Neuronal stem cell (in vitro differentiated cells): ENCODE measurements around the gene NOS1AP.

ENCODE experiments used
- DNase-seq: peaks from one replicate; pipeline ENCODE4 v3.0.0-alpha.2; 2013; ENCODE audit warnings: low spot score
- H2AFZ ChIP-seq: one replicate; pipeline ENCODE4 v1.6.1; 2013; ENCODE audit warnings: mild to moderate bottlenecking, low read length, inconsistent platforms
- H2AK5ac ChIP-seq: 2 replicates; pipeline ENCODE4 v1.6.1; 2013; ENCODE audit warnings: low read depth, mild to moderate bottlenecking, inconsistent platforms, low read length, moderate library complexity, mixed read lengths
- H2BK120ac ChIP-seq: 2 replicates; pipeline ENCODE4 v1.6.1; 2013; ENCODE audit warnings: low read depth, mild to moderate bottlenecking, inconsistent platforms, low read length, moderate library complexity, mixed read lengths
- H2BK12ac ChIP-seq: one replicate; pipeline ENCODE4 v1.6.1; 2013; ENCODE audit warnings: low read length, inconsistent platforms
- H2BK15ac ChIP-seq: 2 replicates; pipeline ENCODE4 v1.6.1; 2013; ENCODE audit warnings: mild to moderate bottlenecking, low read length, inconsistent platforms, mixed read lengths
- H2BK5ac ChIP-seq: one replicate; pipeline ENCODE4 v1.6.1; 2013; ENCODE audit warnings: inconsistent platforms, mild to moderate bottlenecking, low read length, moderate library complexity
- H3K14ac ChIP-seq: one replicate; pipeline ENCODE4 v1.6.1; 2013; ENCODE audit warnings: low read length, inconsistent platforms
- H3K18ac ChIP-seq: 2 replicates; pipeline ENCODE4 v1.6.1; 2013; ENCODE audit warnings: low read length, inconsistent platforms
- H3K23ac ChIP-seq: 2 replicates; pipeline ENCODE4 v1.6.1; 2013; ENCODE audit warnings: low read depth, mild to moderate bottlenecking, mixed read lengths, low read length, inconsistent platforms; ENCODE audit not compliant: poor library complexity
- H3K27ac ChIP-seq: replicated peaks from 3 replicates; pipeline ENCODE4 v1.5.1; 2013; ENCODE audit warnings: low read length, inconsistent platforms
- H3K27me3 ChIP-seq, 3 experiments: 2 replicates each; pipeline ENCODE4 v1.6.1; 2013; ENCODE audit warnings: low read length in 3 of 3, mild to moderate bottlenecking in 2 of 3, inconsistent platforms in 1 of 3, low read depth in 1 of 3, mixed read lengths in 1 of 3, moderate library complexity in 1 of 3; ENCODE audit not compliant: control insufficient read depth in 3 of 3, insufficient read depth in 3 of 3
- H3K36me3 ChIP-seq, 2 donors: replicated peaks in 1 of 2; 2 replicates each; pipeline ENCODE4 v1.6.1; 2013; ENCODE audit warnings: low read length in 2 of 2; ENCODE audit not compliant: control insufficient read depth in 2 of 2, insufficient read depth in 2 of 2
- H3K4ac ChIP-seq: 2 replicates; pipeline ENCODE4 v1.6.1; 2013; ENCODE audit warnings: inconsistent platforms, mild to moderate bottlenecking, low read length, moderate library complexity
- H3K4me1 ChIP-seq, 2 donors: 1 replicate in 1 of 2; 2 replicates in 1 of 2; pipeline ENCODE4 v1.6.1; 2013; ENCODE audit warnings: low read length in 2 of 2, low read depth in 1 of 2; ENCODE audit not compliant: control insufficient read depth in 2 of 2, insufficient read depth in 1 of 2
- H3K4me2 ChIP-seq: one replicate; pipeline ENCODE4 v1.6.1; 2013; ENCODE audit warnings: mild to moderate bottlenecking, low read length, inconsistent platforms; ENCODE audit not compliant: insufficient read depth, poor library complexity, severe bottlenecking
- H3K4me3 ChIP-seq, 2 donors: 2 replicates each; pipeline ENCODE4 v1.5.1; 2013; ENCODE audit warnings: low read length in 2 of 2, mild to moderate bottlenecking in 2 of 2, inconsistent platforms in 1 of 2, moderate library complexity in 1 of 2
- H3K79me1 ChIP-seq: one replicate; pipeline ENCODE4 v1.6.1; 2013; ENCODE audit warnings: low read depth, mild to moderate bottlenecking, inconsistent platforms, low read length, moderate library complexity
- H3K9ac ChIP-seq: one replicate; pipeline ENCODE4 v1.6.1; 2013; ENCODE audit warnings: mild to moderate bottlenecking, low read depth, low read length, inconsistent platforms; ENCODE audit not compliant: poor library complexity
- H3K9me3 ChIP-seq, 2 donors: replicated peaks in 1 of 2; 2 replicates each; pipeline versions ENCODE3 to v1.6.1; 2013; ENCODE audit warnings: low read length in 2 of 2, mild to moderate bottlenecking in 2 of 2, inconsistent platforms in 1 of 2, low read depth in 1 of 2, mixed read lengths in 1 of 2, moderate library complexity in 1 of 2; ENCODE audit not compliant: control insufficient read depth in 2 of 2, insufficient read depth in 1 of 2
- H4K8ac ChIP-seq: one replicate; pipeline ENCODE4 v1.6.1; 2013; ENCODE audit warnings: low read depth, mild to moderate bottlenecking, inconsistent platforms, low read length, moderate library complexity
- H4K91ac ChIP-seq: one replicate; pipeline ENCODE4 v1.6.1; 2013; ENCODE audit warnings: low read length, low read depth, mild to moderate bottlenecking, inconsistent platforms; ENCODE audit not compliant: poor library complexity
- WGBS, 2 donors: extraction: QIAGEN DNeasy Blood & Tissue Kit; methylation state at CpG; one replicate each; pipeline ENCODE4 v1.1.7; 2013; ENCODE audit warnings: missing lambda C conversion rate in 2 of 2, mixed read lengths in 1 of 2; ENCODE audit not compliant: insufficient read length in 2 of 2, insufficient replicate concordance in 1 of 2; ENCODE audit errors: extremely low coverage in 2 of 2; 5-methylcytosine and 5-hydroxymethylcytosine counted together

NOS1AP gene

DNA sequence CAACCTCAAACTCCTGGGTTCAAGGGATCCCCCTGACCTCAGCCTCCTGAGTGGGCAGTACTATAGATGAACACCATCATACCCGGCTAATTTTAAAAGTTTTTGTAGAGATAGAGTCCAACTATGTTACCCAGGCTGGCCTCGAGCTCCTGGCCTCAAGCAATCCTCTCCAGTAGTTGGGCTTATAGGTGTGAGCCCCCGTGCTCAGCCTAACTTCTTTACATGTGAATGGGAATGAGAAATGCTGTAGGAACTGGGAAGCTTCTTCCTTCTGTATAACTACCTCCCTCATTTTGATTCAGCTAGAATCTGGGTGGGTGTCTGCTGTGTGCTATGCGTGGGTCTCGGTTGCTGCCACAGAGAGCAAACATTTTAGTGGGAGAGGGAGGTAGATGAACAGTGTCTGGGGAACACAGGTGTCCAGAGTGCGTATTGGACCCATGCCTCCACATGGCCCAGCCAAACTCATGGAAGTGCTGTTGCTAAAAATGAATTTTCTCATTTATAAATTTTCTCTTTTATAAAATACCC is 150.6 kb downstream of the NOS1AP start:
- Histone ChIP-seq H2AFZ (no peak overlapping the region), H3K23ac (no peak overlapping the region), H3K4me2 (no peak overlapping the region), H3K4me3 (no peak overlapping the region), H2BK120ac (no peak overlapping the region), H3K4me1 (peaks cover 25 to 50% of the 10 kb centered on the region in 2 donors), H2AK5ac (no peak overlapping the region), H3K9me3 (no peaks in the 10 kb centered on the region), H2BK12ac (no peak overlapping the region), H3K27ac (no peak overlapping the region), H3K79me1 (no peaks in the 10 kb centered on the region), H3K14ac (no peak overlapping the region), H2BK5ac (no peak overlapping the region), H3K9ac (no peak overlapping the region), H4K8ac (no peak overlapping the region), H3K4ac (no peak overlapping the region), H3K27me3 (no peaks in the 10 kb centered on the region), H3K36me3 (no peaks in the 10 kb centered on the region), H4K91ac (no peak overlapping the region), H3K18ac (no peak overlapping the region), H2BK15ac (no peak overlapping the region)
- no CpG with 5 or more reads among the region's 6 CpGs for WGBS, 2 donors
- DNase-seq: no peak

DNA sequence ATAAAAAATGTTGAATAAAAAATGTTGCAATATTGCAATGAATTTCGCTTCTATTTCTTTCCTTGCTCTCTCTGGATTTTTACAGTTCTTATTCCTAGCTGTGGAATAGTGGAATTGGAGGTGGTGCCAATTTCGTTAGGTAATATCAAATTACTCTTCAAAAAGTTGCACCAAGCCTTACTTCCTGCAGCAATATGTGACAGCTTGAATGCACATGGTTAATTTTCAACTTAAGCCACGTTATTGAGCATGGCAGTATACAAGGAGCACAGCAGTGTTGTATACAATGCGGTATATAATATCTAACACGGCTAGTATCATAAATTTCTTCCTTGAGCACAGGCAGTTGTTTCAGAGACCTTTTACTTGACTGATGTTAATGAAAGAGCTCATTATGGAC is 152.5 kb downstream of the NOS1AP start:
- no peak overlapping the region for H2BK12ac ChIP-seq
- no peak overlapping the region for H3K23ac ChIP-seq
- no CpG with 5 or more reads among the region's 5 CpGs for WGBS, 2 donors
- no peaks in the 10 kb centered on the region for H3K36me3 ChIP-seq
- no peaks in the 10 kb centered on the region for H3K27me3 ChIP-seq
- H3K27ac ChIP-seq: no peak overlapping the region
- no peak overlapping the region for H3K4me2 ChIP-seq
- H3K9me3 ChIP-seq: no peaks in the 10 kb centered on the region
- peaks cover 15 to 39% of the 10 kb centered on the region in 2 donors for H3K4me1 ChIP-seq
- no peak overlapping the region for H3K9ac ChIP-seq
- no peak overlapping the region for H2AK5ac ChIP-seq
- no peak overlapping the region for H3K4ac ChIP-seq
- no peaks in the 10 kb centered on the region for H3K79me1 ChIP-seq
- DNase-seq: no peak
- no peak overlapping the region for H3K14ac ChIP-seq
- H4K8ac ChIP-seq: no peak overlapping the region
- no peak overlapping the region for H2AFZ ChIP-seq
- no peak overlapping the region for H2BK5ac ChIP-seq
- H2BK120ac ChIP-seq: no peak overlapping the region
- no peak overlapping the region for H3K18ac ChIP-seq
- no peak overlapping the region for H2BK15ac ChIP-seq
- no peak overlapping the region for H4K91ac ChIP-seq
- no peak overlapping the region for H3K4me3 ChIP-seq

DNA sequence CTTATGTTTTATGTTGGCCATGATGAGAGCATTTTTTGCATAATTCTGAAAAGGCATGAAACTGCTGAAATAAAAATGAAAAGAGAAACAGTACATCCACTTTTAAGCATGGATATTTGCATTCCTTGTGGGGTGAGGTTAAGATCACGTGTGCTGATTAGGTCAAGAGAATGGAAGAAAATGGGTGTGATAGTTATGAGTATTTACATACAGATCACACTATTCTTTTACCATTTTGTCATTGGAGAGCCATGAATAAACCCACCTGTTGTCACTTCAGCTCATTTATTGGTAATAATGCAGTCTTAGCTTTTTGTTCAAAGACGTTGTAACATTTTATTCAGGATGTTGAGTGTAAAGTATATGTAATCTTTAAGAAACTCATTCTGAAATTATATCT is 153.2 kb downstream of the NOS1AP start:
- H2AK5ac ChIP-seq: no peak overlapping the region
- no peak overlapping the region for H4K91ac ChIP-seq
- H4K8ac ChIP-seq: no peak overlapping the region
- H2BK120ac ChIP-seq: no peak overlapping the region
- H2BK12ac ChIP-seq: no peak overlapping the region
- no peak overlapping the region for H3K9ac ChIP-seq
- H3K79me1 ChIP-seq: no peaks in the 10 kb centered on the region
- no peaks in the 10 kb centered on the region for H3K9me3 ChIP-seq
- H3K4ac ChIP-seq: no peak overlapping the region
- no peaks in the 10 kb centered on the region for H3K36me3 ChIP-seq
- no peak overlapping the region for H2AFZ ChIP-seq
- no peaks in the 10 kb centered on the region for H3K27me3 ChIP-seq
- H3K27ac ChIP-seq: no peak overlapping the region
- no peak for DNase-seq
- H2BK5ac ChIP-seq: no peak overlapping the region
- H2BK15ac ChIP-seq: no peak overlapping the region
- no peak overlapping the region for H3K14ac ChIP-seq
- H3K4me2 ChIP-seq: no peak overlapping the region
- peaks cover 16 to 38% of the 10 kb centered on the region in 2 donors for H3K4me1 ChIP-seq
- no peak overlapping the region for H3K4me3 ChIP-seq
- no CpG with 5 or more reads among the region's 2 CpGs for WGBS, 2 donors
- H3K23ac ChIP-seq: no peak overlapping the region
- H3K18ac ChIP-seq: no peak overlapping the region

DNA sequence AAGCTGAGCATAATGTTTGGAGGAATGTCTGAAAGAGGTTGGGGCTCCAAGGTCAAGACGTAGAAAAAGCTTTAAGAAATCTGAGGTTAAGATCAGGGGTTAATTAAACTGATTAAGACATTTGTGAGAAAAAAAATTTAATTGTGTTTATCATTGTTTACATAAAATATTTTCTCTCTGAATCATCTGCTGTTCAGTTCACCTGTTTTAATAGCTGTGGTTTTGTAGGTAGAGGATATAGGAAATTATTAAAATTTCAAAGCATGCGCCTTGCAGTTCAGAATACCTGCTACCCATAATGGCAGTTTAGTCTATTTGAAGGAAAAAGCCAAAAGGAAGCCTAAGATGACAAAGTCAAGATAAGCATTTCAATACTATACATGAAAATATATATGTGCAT is 154.0 kb downstream of the NOS1AP start:
- no peak for DNase-seq
- H2BK15ac ChIP-seq: no peak overlapping the region
- no peak overlapping the region for H3K4me2 ChIP-seq
- no peak overlapping the region for H3K4me3 ChIP-seq
- H3K27me3 ChIP-seq: no peaks in the 10 kb centered on the region
- no peaks in the 10 kb centered on the region for H3K36me3 ChIP-seq
- H3K9me3 ChIP-seq: no peaks in the 10 kb centered on the region
- no peak overlapping the region for H3K4ac ChIP-seq
- no peak overlapping the region for H3K23ac ChIP-seq
- H3K79me1 ChIP-seq: no peaks in the 10 kb centered on the region
- no peak overlapping the region for H2BK12ac ChIP-seq
- H2BK120ac ChIP-seq: no peak overlapping the region
- no CpG with 5 or more reads among the region's 2 CpGs for WGBS, 2 donors
- H2AFZ ChIP-seq: no peak overlapping the region
- no peak overlapping the region for H4K8ac ChIP-seq
- no peak overlapping the region for H2BK5ac ChIP-seq
- no peak overlapping the region for H2AK5ac ChIP-seq
- no peak overlapping the region for H4K91ac ChIP-seq
- H3K27ac ChIP-seq: no peak overlapping the region
- no peak overlapping the region for H3K18ac ChIP-seq
- peaks cover 15 to 31% of the 10 kb centered on the region in 2 donors for H3K4me1 ChIP-seq
- no peak overlapping the region for H3K14ac ChIP-seq
- no peak overlapping the region for H3K9ac ChIP-seq
